Islet precursor cell (in vitro differentiated cells): ENCODE data around the gene SLC25A53.

Experiments used
- DNase-seq: peaks from one replicate; pipeline ENCODE4 v3.0.0-alpha.2; 2018

SLC25A53 gene, protein sequence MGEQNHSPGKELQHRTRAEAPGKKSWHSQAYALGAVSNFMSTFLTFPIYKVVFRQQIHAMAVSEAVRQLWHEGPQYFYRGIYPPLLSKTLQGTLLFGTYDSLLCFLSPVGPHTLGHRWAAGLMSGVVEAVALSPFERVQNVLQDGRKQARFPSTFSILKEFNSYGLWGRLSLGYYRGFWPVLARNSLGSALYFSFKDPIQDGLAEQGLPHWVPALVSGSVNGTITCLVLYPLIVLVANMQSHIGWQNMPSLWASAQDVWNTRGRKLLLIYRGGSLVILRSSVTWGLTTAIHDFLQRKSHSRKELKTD

DNA sequence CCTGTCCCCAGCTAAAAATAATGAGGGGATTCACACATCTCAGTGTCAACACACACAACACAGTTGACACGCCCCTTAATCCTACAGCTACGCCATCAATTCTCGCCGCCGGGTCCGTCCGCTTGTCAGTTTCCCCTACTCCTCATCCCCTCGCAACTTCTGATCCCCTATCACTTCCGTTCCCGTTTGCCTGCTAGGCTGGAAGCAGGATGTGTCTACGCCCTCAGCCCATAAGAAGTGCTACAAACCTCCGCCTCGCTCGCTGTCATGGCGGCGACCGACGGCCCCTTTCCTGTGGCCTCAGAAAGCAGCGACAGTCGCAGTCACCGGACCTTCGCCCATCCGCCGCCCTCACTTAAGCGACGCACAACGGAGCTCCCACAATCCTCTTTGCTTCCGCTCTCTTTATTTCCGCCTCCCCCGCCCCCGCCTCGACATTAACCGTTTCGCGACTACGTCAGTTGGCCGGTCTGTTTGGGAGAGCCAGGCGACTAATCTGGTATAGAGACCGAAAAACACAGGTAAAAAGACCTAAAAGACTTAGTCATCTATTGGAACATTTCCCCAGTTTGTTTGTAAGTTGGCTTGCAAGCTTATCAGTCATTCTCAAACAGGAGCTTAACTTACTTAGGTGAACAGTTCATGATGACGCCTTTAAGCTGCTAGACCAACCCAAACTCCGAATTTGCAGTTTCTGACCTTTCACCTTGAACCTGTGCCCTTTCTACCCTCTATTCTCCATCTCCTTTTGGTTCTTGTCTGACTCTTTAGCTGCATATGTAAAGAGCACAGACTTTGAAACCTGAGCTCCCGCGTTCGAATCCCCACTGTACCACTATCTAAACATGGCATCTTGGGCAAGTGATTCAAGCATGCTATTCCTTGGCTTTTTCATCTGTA lies at the start of gene SLC25A53:
TSS of gene SLC25A53 (minus strand) at position 380 of the 900 bp plus-strand sequence. CDS start 51,752 bp downstream, outside the sequence.
- DNase-seq: peak; percentile 90

DNA sequence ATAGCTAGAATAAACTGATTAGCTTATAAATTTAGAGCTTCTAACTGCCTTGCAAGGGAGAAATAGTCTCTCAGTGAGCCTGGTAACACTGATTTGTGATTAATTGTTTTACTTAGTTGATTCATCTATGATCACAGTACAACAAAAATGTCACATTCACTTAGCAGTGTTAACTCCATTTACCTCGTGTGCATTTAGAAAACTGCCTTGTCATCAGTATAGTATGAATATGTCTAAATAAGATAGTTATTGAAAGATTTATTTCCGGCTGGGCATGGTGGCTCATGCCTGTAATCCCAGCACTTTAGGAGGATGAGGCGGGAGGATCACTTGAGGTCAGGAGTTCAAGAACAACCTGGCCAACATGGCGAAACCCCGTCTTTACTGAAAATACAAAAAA lies 48.7 kb upstream of the SLC25A53 start:
- no peak for DNase-seq

DNA sequence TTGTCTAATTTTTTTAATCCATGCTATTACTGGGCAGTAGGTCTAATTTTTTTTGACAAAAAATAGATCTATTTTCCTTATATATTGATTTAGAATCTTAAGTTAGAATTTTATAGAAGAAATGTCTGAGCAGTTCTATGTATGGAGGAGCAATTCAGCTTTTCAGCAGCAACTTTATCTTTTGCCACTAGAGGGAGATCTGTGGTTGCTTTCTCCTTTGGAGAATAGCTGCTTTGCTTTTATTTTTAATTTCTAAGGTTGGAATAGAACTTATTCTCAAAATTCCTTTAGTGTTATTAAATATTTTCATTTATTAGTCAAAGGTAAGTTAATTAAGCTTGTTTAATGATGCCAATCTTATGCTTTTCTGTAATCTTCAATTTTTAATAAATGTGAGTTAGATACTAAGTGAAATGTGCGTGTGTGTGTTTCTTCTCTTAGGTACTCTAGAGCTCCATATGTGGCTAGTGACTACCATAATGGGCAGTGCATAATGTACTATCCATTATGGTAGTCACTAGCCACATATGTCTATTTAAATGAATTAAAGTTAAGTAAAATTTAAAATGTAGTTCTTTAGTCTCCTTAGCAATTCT lies 38.8 kb upstream of the SLC25A53 start:
- DNase-seq: no peak

DNA sequence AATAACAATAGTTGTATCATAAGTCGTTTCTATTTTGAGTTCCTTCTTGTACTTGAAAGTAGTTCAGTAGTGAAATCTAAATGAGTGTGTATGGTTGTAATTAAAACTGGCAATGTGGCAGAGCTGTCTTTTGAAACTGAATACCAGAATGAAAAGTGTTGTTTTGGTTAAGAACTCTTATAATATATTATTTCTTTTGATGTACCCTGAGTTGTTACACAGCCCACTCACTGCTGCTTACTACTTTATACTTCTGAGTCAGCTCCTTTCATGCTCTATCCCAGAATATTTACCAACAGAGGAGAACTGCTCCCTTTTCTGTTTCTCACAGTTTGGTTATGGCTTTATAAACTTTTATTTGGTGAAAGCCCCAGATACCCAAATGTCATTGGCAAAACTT lies 38.2 kb upstream of the SLC25A53 start:
- no peak for DNase-seq

DNA sequence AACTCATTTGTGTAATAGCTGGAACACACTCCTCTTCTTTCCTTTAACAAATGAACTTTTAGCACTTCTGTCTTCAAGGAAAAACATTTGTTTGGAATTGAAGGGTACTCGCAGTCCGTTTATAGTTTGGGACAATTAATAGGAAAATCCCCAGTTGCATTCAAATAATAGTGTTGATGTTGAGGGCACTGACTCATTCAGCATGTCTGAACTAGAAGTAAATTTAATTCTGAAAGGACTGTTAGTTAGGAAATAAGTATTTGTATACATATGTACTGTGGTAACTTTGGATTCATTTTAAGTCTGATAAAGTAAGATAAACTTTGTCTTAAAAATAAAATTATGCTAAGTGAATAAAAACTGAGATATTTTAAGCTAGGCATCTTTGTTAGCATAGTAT lies 36.7 kb upstream of the SLC25A53 start:
- no peak for DNase-seq

DNA sequence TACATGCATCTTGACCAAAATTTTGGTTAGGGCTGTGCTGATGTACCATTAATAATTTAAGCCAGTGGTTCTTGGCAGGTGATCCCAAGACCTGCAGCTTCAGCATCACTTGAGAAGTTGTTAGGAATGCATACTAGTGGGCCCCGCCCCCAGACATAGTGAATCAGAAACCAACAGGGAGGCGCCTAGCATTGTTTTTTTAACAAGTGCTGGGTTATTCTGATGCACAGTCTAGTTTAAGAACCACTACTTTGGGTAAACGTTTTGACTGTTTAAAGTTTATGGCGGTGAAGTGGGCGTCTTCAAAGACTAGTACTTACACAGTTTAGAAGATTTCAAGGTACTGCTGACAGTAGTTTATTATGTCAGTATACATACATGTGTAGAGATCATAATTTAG lies 33.0 kb upstream of the SLC25A53 start:
- no peak for DNase-seq

DNA sequence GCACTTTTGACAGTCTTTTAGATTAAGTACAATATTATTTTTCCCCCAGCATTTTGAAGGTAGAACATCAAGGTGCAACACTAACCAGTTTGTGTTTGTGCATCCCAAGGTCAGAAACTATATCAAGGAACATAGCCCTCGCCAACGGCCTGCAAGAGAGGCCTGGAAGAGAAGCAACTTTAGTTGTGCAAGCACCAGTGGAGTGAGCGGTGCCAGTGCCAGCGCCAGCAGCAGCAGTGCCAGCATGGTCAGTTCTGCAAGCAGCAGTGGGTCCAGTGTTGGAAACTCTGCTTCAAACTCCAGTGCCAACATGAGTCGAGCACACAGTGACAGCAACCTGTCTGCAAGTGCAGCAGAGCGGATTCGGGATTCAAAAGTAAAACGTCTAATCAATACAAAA lies 31.1 kb upstream of the SLC25A53 start:
- no peak for DNase-seq

DNA sequence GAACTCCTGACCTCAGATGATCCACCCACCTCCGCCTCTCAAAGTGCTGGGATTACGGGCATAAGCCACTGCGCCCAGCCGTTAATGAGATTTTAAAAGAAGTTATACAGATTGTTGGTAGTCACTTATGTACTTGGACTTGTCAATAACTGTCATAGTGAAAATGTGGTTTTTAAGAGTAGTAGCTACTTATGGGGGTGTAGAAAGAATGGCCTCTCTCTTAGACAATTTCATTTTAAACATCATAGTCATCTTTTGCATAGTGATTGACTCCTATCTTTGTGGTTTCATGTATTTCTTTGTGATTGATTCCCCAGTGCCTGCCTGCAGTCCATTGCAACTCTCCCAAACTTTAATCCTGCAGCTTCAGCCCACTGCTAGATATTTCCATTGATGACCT lies 26.9 kb upstream of the SLC25A53 start:
- DNase-seq: no peak

DNA sequence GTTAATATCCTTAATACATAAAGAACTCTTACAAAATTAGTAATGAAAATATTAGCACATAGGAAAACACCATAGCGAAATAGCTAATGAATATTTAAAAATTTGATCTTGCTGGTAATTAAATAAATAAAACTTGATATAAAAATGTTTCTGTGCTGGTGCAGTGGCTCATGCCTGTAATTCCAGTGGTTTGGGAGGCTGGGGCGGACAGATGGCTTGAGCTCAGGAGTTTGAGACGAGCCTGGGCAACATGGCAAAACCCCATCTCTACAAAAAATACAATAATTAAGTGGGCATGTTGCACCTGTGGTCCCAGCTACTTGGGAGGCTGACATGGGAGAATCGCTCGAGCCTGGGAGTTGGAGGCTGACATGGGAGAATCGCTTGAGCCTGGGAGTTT lies 17.0 kb upstream of the SLC25A53 start:
- DNase-seq: no peak

DNA sequence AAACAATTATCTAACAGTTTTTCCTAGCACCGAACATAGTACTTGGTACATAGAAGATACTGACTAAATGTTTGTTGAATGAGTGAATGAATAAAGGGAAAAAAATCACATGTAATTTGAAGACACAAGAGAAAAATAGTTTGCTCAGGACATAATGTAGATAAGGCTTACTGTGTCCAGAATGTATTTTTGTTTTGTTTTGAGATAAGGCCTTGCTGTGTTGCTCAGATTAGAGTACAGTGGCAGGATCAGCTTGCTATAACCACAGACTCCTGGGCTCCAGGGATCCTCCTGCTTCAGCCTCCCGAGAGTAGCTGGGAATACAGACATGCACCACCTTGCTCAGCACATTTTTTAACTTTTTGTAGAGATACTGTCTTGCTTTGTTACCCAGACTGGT lies 16.0 kb upstream of the SLC25A53 start:
- DNase-seq: no peak

DNA sequence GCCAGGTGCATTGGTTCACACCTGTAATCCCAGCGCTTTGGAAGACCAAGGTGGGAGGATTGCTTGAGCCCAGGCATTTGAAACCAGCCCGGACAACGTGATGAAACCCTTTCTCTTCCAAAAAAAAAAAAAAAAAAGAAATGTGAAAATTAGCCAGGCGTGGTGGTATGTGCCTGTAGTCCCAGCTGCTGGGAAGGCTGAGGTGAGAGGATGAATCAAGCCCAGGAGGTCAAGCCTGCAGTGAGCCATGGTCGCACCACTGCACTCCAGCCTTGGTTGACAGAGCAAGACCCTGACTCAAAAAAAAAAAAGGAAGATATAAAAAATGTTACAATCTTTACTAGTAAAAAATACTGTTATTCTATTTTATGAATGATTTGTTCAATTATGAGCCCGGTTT lies 15.3 kb upstream of the SLC25A53 start:
- no peak for DNase-seq

DNA sequence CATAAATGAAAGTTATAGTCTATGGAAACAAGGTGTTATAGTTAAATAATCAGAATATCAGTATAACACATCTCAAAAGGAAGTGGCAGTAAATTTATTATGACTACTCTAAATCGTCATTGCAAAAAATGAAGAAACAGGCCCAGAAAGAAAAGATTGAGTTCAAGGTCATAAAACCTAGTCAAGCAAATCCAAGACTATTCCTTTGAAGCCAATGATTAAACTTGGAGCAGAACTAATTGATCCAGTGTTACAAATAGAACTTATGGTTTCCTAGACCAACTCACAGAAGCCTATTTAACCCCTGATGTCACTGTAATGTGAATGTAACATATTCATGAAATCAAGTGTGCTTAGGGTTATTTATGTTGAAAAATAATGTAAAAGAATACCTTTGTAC lies 11.3 kb upstream of the SLC25A53 start:
- DNase-seq: no peak

DNA sequence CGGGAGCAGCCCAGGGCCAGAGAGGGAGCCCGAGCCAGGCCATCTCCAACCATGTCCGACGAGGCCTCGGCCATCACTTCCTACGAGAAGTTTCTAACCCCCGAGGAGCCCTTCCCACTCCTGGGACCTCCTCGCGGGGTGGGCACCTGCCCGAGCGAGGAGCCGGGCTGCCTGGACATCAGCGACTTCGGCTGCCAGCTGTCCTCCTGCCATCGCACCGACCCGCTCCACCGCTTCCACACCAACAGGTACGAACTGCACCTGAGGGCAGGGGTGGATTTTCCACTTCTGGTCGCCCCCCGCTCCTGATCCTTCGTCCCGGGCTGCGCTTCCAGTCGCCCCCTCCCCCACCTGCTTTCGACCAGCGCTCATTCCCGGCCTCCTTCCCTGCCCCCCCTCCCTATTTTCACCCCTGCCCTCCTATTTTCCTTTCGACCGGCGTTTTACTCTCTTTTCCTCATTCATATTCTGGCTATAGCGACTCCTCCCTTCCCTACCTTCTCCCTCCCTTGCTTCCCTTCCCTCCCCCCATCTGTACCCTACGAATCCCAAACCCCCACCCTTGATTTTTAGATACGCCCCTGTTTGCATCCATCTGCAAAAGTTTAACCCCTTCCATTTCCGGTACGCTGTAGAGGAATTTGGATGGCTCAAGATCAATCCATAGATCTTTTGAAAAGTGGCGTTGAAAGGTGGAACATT lies 10.1 kb upstream of the SLC25A53 start:
- no peak for DNase-seq

DNA sequence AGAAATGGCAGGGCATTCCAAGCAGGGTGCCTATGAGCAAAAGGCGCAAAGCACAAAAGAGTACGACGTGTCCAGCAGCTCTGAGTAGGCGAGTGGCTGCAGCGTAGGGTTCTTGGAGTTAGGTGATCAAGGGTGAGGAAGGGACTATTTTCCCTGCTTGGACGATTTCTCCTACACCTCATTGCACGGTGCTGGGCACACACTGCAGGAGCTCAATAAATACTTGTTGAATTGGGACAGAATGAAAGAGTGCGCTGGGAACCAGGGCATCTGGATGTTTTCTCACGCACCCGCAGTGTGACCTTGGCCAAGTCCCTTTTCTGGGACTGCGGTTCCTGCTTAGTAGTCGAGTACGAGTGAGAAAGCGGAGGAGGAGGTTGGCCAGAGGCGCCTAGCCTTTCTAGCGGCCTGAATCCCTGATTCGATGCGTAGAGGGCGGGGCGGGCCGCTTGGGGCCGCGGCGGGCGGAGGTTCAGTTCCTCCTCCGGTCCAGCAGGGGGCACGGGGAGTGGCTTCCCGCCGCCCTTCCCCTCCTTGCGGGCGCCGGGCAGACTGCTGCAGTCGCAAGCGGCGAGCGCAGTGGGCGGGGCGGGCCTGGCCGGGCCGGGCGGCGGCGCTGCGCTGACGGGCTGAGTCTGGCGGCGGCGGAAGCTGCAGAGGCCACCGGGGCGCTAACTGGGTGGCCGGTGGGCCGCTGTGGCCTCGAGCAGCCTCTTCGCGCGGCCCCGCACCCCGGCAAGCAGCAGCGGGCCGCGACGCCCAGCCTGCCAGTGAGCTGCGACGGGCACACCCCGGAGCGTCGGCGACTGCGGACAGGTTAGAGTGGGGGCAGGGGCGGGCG lies 9.3 kb upstream of the SLC25A53 start, which contains the start of gene FAM199X:
TSS of gene FAM199X (plus strand) at position 560 of the 841 bp plus-strand sequence. CDS start 333 bp downstream, outside the sequence.
- DNase-seq: peak; percentile 95

DNA sequence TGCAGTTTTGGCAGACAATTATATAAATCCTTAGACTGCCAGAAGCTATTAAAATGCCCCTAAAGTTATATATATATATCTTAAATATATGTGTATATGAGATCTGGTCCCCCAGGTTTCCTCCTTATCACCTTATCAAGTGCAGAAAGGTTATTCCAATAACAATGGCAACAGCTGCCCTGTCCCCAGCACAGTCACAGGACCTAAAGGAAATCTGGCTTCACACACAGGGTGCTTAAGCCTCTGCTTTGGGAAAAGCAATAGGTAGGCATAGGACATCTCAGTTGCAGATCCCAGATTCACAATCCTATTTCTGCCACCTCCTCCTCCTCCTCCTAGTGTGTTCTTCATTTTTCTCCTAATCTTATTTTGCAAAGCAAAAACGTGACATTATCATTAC lies 5.8 kb downstream of the SLC25A53 start:
- DNase-seq: no peak

DNA sequence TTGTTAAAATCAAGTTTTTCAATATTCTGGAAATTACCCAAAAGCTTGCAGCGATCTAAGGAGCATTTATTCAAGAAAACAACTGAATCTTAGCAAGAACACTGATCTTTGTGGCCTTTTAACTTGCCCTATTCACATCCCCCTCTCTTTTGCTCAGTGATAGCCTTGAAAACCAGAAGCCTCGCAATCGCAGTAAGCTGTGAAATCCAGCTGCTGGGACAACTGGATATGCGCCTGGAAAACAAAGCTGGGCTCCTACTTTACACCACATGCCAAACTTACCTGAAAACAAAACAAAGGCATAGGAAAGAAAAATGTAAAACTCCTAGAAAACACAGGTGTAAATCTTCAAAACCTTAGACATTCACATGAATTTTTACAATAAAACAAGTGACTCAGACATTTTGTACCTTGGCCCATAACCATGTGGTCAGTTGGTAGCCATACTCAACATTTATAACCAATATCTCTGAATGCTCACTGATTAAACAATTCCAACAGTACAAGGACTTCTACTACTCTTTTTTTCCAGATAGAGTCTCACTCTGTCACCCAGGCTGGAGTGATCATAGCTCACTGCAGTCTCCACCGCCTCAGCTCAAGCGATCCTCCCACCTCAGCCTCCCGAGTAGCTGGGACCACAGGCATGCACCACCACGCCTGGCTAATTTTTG lies 15.6 kb downstream of the SLC25A53 start:
- no peak for DNase-seq

DNA sequence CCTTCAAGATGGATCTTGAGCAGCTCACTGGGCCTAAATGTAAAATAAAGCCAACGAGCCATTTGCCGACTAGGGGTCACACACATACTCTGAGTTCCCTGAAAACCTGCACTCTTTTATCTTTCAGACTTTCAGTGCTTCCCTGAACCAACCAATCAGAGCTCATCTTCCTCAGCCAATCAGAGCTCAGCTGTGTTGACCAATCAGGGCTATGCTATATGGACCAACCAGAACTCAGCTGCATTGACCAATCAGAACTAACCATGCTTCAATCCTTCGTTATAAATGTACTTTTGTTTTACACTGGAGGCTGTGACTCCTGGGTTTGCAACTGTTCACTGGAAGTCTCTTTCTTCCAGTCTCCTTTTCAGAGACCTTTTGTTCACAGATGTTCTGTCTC lies 19.3 kb downstream of the SLC25A53 start:
- no peak for DNase-seq

DNA sequence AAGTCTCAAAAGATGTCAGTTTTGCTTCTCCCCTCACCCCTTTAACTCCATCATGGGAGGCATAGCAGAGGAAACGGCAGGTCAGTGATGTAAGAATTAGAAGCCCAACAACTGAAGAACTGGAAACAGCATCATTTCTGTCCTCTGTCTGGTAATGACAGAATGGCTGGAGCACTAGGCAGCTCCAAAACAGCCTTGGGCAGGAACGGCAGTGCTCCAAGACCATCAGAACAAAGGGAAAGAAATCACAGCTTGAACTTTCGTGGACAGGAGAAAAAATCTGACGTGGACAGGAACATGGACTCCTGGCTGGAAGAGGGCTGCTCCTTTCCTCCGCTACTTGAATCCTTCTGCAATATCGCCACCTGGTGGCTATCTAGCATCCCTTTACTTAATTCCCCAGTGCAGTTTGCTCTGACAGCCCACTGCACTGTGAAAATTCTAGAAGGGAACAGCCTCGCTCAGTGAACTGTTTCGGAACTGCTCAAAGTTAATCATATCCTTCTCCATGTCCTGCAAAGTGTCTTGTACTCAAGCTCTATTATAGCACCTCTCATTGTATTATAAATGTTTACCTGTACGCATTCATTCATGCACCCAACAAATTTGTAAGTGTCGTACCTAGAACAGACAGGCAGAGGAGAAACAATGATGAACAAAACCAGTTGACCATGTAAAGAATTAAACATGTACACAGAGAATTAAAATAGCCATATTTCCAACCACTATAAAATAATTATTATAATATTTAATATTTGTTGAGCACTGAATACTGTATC lies 20.4 kb downstream of the SLC25A53 start:
- DNase-seq: peak; percentile 83

DNA sequence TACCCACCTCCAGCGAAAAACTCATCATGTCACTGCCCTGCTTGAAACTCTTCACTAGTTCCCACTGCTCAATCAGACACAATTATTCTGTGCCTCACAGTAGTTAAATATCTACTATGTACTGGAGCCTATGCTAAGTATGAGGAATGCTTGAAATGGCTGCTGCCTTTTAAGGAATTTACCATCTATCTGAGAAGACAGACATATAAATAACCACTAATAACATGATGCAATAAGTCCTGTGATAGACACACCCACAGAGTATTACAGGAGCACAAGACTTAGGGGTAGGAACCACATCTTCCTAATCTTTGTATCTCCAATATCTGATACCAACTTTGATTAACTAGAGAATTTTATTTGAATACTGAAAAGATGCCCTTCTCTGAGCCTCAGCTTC lies 21.1 kb downstream of the SLC25A53 start:
- no peak for DNase-seq

DNA sequence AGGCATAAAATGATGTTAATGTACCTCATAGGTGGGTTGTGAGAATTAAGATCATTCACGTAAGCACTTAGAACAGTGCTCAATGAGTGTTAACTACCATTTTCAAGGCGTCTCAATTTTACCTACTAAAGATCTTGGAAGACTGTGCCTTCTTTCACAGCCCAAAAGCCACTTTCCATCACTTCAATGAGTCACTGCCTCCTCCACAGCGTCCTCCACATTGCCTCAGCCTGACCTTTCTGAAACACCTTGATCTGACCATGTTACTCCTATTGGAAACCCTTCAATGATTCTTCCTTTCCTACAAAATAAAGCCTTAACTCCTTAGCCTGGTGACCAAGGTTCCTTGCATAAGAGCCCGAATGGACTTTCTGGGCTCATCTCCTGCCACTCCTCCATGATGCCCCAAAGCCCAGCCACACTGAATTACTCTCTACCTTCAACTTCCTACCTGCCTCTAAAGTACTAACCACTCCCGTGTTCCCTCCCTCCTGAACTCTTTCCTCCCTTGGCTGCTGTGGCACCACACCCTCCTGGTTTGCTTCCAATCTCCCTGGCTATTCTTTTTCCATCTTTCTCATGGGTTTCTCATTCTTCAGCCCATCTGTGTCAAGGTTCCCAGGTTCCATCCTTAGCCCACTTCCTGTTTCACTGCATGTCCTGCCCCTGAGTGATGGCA lies 22.1 kb downstream of the SLC25A53 start:
- no peak for DNase-seq
